HG03045 (cell line): ENCODE measurements around the gene KIAA1755.

Experiments
- ATAC-seq: cut with Tn5 transposase; IDR thresholded peaks from one replicate; pipeline ENCODE4 v1.9.1; 2021; ENCODE audit warnings: mild to moderate bottlenecking, moderate library complexity; ENCODE audit not compliant: unreplicated experiment

KIAA1755 gene

GRCh38 chr20:38190166-38190565, 70.4 kb downstream of the KIAA1755 start:
- ATAC-seq = no peak

DNA sequence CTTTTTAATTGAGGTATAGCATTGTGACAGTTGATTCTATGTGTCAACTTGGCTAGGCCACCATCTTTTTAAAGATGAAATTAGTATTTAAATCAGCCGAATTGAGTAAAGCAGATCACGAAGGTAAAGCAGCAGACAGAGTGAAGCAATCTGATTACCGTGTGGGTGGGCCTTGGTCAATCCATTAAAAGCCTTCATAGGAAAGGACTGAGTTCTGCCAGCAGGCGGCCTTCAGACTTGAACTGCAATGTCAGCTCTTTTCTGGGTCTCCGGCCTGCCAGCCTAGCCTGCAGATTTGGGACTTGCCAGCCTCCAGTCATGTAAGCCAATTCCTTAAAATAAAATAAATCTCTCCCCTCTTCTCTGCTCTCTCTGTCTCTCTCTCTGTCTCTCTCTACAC, 73.0 kb downstream of the KIAA1755 start:
- ATAC-seq = no peak

GRCh38 chr20:38186788-38187221, 73.7 kb downstream of the KIAA1755 start:
- no peak for ATAC-seq

GRCh38 chr20:38184101-38184500, 76.4 kb downstream of the KIAA1755 start:
- no peak for ATAC-seq

- no peak for ATAC-seq
Measured at GRCh38 chr20:38181971-38182370, 78.6 kb downstream of the KIAA1755 start.

- peak; percentile 68 for ATAC-seq
Measured at GRCh38 chr20:38181207-38181801, 79.2 kb downstream of the KIAA1755 start.

- ATAC-seq = no peak
Measured at GRCh38 chr20:38180781-38181180, 79.8 kb downstream of the KIAA1755 start.

DNA sequence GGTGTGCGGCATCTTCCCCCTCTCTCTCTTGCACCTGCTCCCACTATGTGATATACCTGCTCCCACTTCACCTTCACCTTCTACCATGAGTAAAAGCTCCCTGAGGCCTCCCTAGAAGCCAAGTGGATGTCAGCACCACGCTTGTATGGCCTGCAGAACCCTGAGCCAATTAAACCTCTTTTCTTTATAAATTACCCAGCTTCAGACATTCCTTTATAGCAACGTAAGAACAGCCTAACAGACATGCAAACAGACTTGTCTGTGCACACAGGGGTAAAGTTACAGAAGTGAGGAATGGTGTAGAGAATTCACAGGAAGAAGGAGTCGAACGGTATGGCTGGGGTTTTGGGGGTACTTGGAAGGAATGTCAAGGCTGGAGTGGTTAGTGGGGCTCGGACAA, 80.7 kb downstream of the KIAA1755 start:
- ATAC-seq = no peak

DNA sequence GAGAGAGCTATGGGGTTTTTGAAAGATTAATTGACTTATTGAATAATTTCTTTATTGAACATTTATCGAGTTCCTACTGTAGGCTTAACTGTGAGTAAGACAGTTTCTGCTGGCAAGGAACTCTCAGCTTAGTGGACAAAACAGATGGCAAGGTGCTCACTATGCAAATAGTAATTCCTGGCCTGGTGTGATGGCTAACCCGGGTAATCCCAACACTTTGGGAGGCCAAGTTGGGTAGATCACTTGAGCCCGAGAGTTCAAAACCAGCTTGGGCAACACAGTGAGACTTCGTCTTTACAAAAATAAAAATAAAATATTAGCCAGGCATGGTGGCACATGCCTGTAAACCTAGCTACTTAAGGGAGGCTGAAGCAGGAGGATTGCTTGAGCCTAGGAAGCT, 82.0 kb downstream of the KIAA1755 start:
- ATAC-seq = no peak

DNA sequence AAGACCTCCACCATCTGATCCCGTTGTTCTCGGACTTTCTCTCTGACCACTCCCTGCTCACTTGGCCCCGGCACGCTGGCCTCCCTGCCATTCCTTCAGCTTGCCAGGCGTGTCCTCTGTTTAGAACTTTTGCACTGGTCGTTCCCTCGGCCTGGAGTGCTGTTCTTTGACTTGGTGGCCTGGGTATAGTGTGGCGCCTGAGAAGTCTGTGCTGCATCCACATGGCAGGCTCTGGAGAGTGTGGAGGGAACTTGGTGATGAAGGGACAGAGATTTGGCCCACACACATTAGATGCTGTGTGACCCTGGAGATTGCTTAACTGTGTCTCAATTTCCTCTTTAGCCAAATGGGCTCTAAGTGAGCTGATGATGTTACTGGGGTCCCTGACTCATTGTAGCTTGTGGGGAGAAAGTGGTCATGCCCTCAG, 82.5 kb downstream of the KIAA1755 start:
- no peak for ATAC-seq

- no peak for ATAC-seq
Measured at GRCh38 chr20:38177201-38177600, 83.3 kb downstream of the KIAA1755 start.

DNA sequence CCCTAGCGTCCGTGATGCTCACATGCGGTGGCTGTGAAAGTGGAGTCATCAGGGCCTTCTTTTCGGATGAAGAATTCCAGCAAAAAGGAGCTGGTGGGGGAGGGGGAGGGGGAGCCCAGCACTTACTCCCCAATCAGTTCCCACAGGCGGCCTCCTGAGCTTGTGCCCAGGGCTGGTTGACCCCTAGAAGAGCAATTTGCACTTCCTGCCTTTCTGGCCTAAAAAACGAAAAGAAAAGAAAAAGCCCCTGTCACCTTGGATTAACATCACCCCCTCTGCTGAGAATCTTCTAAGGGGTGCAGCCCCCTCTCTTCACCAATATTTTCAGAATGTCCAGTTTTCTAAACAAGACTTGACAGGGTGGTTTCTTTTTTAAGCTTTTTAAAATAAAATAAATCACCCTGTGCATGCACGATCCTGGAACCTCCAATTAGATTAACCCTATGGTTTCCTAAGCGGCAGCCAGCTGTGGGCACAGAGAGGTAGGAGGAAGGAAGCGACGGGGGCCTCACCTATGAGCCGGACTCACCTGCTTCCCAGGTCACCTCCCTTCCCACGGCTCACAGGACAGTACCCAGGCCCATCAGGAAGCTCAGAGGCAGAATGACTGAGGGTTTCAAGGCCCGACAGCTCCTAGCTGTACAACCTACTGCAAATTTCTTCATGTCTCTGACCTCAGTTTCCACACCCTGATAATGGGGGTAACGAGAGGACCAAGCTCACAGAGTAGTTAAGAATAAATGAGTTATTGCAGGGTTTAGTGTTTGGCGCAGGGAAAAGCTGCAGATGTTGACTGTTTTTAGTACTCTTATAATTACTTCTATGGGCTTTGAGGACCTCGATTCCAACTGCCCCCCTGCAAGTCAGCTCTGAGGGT, 85.0 kb downstream of the KIAA1755 start:
- no peak for ATAC-seq

DNA sequence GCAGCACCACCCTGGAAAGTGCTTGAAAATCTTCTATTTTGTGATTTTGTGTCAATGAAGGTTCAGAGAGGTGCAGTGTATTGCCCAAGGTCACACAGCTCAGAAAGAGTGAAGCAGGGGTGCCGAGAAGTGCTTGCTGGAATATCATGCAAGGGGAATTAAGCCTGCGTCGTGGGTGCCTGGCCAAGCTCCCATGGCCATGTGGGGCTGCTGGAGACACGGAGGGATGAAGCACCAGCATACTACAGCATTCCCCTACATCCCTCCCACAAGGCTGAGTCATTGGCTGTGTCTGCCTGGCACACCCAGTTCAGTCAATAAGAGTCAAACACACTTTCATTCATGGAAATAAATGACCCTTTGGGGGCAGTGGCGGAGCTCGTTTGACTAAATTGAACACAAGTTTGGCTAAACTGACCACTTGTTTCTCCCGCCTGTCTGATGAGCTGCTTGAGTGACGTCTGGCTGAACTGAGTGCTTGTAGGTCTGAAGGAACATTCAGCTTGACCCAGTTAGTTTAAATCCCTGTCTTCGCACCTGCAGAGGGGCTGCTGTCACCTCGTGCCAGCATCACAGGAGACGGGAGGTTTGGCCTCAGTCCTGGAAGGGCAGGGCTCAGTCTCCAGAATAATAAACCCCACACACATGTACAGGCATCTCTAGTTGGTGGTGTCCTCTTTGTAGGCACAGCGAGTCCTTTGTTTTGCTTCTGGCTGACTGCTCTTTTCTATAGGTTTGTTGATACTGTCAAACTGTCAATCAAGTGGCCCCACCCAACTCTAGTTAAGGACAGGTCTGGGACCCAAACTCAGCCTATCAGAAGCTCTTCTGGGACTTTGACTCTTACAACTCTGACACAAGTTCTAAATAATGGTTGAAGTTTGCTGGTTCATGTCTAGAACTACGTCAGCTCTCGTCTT, 87.0 kb downstream of the KIAA1755 start:
- no peak for ATAC-seq

DNA sequence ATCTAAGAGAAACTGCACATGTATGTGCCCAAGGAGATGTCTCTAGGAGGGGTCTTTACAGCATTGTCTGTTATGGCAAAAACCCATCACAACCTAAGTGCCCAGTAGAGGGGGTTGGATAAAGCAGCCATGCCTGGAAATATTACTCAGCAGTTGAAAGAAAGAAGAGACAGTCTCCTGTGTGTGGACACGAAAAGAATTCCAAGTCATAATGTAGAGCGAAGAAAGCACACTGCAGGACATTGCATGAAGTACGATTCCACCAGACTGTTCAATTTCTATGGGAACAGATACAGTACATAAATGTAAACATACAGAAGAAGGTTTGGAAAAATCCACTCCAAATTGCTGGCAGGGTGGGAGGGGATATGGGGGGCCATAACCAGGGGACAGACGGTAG, 88.1 kb downstream of the KIAA1755 start:
- no peak for ATAC-seq

DNA sequence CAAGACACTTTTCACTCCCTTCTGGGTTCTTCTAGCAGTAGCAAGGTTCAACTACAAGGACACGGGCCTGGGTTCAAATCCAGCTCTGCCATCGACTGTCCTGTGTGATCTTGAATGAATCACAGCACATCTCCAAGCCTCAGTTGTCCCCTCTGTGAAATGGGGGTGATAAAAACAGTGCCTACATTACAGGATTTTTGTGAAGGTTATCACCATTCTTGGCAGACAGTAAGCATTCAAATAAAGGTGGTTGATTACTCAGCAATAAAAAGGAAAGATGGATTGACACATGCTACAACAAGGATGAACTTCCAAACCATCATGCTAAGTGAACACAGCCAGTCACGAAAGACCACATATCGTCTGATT, 88.9 kb downstream of the KIAA1755 start:
- ATAC-seq = no peak

DNA sequence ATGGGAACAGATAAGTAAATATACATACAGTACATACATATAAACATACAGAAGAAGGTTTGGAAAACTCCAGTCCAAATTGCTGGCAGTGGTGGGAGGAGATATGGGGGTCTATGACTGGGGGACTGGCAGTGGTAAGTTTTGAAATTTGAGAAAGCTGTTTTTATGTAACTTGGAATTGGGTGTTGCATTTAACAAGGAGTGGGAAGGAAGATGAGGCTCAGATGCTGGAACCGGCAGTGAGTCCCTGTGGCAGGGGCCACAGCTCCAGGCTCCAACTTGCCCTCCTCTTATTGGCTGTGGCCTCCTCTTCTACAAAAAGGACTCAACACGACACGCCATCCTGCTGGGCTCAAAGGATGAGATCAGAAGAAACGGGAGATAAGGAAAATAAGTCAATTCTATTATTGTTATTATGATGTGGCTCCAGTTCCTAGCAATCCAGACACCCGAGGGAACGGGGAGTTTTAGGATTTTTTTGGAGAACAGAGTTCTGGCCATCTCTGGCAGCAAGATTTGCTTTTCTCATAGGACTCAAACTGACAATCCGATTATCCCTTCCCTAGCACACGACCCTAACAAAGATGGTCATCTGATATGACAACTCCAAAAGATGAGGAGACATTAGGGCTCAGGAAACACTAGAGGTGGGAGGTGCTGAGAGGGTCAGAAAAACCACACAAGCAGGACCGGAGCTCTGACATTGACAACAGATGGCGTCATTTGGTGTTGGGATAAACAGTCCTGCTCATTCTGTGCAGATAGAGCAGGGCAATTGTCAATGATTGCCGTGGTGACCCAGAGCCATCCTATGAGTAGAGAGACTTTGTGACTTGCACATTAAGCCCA, 89.5 kb downstream of the KIAA1755 start:
- no peak for ATAC-seq

GRCh38 chr20:38170219-38170825, 90.2 kb downstream of the KIAA1755 start:
- no peak for ATAC-seq

DNA sequence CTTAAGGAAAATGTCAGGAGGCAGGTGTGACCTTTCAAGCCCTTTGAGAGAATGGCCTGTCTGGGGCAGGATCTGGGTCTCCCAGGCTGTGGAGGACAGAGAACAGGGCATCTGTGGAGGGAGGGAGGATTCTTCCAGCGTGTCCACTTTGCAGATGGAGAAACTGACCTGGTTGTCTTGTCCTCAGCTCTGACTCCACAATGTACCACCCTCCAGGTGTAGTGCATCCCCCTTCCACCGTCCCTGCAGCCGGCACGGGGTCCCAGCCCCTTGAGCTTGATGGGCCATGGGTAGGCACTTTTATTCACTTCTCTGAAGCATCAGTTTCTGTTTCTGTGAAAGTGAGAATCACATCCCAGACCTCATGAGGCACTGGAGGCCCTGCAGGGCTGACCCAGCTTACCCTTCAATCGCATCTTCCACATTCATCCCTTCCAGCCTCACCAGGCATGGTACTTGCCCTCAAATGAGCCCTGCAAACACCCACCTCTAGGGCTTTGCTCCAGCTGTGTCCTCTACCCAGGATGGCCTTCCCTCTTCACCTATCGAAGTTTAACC, 90.8 kb downstream of the KIAA1755 start:
- ATAC-seq = no peak

DNA sequence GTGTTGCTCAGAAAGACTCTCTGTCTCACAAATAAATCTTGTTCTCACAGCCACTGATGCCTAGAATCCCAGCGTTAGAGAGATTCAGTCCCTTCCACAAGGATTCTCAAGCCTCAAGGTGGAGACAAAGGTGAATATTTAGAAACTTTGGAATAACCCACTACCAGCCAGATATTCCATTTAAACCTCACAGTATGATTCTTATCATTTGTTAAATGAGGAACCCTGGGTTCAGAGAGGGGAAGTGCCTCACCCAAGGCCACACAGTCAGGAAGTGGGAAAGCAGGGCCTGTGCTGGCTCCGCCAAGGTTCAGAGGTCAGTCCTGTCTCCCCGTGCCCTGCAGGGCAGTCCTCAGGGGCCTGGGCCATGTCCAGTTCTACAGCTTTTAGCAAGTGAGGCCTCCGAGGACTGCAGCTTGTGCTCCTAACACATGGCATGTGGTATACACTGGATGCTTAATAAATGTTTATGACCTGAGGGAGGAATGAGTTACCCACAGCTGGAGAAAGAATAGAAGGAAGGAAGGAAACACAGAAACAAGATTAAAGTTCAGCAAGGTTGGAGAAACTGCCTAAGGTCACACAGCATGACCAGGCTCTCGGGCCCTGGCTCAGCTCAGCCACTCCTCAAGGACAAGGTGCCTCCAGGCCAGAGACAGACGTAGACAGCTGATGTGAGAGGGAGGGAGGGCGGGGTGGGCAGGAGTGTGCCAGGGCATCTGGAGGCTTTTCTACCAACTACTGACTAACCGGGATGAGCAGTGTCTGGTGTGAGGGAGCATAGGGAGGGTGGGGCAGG, 91.5 kb downstream of the KIAA1755 start:
- no peak for ATAC-seq
